Colon (tissue), 2 donors: Measurements from ENCODE around the gene IGLL1.
"Not testable (repeated sequence)": the region's sequence is repeated elsewhere in the genome, so short reads cannot be mapped to it uniquely, and the experiment has no call there.

Experiments used
- FAIRE-seq: peaks from 2 replicates; lab custom pipeline; 2012; peaks lifted over from hg19 to GRCh38; lab: Jason Lieb, UNC
- donor health status: control.
- donor health status: control.

The IGLL1 gene

DNA sequence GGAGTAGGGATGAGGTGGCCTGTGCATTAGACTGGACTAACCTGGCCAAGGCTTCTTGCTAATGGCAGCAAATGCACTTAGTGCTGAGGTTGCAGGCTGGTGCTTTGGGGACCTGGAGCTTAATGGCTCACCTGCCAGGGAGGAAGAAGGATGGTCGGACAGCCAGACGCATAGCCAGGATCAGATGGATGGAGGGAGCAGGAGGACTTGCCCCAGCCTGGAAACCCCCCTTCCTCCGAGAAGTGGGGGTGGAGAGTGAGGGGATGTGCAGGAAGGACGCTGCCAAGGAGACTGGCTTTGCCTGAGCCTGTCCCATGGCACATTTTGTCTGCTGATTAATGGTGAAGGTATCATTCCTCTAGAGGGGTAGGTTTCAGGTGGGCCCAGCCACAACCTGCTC lies 17.9 kb downstream of the IGLL1 start:
- no peak for FAIRE-seq

DNA sequence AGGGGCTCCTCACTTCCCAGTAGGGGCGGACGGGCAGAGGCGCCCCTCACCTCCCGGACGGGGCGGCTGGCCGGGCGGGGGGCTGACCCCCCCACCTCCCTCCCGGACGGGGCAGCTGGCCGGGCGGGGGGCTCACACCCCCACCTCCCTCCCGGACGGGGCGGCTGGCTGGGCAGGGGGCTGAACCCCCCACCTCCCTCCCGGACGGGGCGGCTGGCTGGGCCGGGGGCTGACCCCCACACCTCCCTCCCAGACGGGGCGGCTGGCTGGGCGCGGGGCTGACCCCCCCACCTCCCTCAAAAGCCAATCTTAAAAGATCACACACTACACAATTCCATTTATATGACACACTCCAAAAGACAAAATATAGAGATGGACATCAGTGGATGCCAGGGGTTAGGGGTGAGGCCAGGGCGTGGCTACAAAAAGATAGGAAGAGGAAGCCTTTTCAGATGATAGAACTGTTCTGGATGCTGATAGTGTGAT lies 19.0 kb downstream of the IGLL1 start:
- not testable (repeated sequence) for FAIRE-seq

DNA sequence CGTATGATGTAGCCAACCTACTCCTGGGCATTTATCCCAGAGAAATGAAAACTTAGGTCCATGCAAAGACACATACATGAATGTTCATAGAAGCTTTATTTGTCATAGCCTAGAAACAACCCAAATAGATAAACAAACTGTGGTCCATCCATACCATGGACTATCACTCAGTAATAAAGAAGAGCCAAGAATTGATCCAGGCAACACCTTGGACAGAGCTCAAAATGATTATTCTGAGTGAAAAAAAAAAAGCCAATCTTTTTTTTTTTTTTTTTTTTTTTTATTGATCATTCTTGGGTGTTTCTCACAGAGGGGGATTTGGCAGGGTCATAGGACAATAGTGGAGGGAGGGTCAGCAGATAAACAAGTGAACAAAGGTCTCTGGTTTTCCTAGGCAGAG lies 19.9 kb downstream of the IGLL1 start:
- not testable (repeated sequence) for FAIRE-seq

DNA sequence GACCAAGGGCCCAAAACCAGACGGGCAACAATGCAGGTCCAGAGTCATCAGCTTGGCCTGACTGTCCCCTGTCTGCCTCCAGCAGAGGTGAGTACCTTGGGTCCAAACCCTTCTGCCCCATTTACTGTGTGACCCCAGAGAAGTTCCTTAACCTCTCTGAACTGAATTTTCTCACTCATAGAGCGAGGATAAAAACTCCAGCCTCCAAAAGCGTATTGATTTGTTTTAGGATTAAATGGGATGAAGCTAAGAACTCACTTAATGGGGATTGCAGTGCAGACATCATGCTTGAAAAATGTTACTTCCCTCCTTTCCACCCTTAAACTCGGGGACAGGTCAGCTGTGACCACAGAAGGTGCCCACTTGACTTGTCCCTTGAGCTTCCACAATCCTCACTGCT lies 22.6 kb downstream of the IGLL1 start:
- FAIRE-seq = no peak

DNA sequence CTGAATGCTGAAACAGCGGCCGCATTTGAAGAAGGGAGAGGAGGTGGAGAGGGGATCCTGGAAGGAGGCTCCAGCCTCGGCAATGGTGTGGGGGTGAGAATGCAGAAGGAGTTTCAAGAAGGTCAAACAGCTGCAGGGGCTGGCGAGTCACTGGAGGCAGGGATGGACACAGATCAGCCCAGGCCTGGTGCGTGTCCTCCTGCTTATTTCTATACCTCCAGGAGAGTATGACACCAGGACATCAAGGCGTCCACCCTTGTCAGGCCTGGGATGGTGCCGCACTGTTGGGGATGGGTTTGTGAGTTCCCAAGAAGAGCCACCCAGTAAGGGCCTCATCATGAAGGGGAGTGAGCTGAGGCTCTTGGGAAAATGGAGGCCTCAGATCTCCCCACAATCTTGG lies 23.1 kb downstream of the IGLL1 start:
- no peak for FAIRE-seq

DNA sequence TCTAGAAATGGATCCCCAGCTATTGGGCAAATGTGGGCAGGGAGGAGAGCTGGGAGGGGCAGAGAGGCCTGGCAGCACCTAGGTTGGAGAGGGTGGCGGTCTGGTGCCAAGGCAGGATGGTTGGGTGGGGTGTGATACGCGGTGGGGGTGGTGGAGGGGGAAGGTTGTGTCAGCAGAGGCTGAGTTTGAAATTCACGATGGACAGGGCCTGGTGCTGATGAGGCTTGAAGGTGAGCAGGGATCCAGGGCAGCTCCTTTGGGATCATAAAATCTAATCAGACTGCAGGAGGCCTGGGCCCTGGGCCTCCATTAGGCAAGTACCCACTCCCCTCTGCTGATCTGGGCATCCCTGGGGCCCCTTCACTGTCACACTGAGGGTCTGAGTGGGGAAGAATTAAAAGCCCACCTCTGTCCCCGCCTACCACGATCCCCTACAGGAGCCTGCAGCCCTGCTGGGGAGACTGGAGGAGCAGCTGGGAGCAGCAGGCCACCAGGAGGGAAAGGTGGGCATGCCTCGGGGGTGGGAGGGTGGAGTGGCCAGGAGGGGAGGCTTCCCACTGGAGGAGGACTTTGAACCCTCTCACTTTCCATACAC lies 24.0 kb downstream of the IGLL1 start:
- FAIRE-seq = no peak

DNA sequence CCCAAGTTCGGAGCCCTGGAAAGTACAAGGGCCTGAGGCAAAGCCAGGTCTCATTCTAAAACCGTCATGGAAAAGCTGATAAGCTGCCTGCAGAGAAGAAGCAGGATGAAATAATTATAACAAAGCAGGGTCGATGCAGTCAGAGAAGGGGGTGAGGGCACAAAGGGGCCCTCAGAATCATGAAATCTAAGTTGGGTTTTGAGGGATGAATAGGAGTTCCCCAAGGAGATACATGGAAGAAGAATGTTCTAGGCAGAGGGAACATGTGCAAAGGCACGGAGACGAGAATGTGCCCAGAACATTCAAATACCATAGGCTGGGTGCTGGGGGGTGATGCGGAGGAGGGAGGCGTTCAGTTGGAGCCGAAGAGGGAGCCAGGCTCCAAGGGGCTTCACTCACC lies 25.0 kb downstream of the IGLL1 start:
- no peak for FAIRE-seq

DNA sequence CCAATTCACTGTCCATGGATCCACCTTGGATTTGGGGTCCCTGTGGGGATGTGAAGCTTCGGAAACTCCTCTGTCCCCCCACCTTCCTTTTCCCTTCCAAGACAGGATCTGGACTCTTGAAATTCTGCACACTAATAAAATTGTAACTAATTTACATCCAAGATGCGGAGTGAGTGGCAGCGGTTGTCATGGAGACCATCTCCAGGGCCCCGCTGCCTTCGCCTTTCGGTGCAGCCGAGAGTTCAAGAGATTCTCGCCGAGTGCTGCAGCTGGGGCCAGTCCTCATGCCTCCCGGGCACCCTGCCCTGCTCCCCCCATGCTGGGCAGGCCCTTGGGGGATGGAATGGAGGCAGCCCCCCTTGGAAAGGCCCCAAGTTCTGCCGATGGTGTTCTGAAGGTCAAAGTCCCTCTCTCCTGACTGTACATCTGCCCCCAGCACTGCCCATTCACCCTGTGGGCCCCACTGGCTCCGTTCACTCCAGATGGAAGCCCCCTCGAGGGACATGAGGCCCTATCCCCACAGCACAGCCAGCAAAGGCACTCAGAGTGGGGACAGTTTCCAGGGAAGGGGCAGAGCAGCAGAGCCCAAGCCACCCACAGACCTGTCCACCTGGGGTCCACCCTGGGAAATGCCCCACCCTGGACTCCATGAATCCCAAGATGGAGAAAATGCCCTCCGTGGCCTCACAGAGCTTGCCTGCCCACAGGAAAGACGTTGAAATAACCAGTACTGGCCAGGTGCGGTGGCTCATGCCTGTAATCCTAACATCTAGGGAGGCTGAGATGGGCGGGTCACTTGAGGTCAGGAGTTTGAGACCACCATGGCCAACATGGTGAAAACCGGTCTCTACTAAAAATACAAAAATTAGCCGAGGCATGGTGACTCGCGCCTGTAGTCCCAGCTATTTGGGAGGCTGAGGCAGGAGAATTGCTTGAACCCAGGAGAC lies 25.9 kb downstream of the IGLL1 start:
- FAIRE-seq = no peak

DNA sequence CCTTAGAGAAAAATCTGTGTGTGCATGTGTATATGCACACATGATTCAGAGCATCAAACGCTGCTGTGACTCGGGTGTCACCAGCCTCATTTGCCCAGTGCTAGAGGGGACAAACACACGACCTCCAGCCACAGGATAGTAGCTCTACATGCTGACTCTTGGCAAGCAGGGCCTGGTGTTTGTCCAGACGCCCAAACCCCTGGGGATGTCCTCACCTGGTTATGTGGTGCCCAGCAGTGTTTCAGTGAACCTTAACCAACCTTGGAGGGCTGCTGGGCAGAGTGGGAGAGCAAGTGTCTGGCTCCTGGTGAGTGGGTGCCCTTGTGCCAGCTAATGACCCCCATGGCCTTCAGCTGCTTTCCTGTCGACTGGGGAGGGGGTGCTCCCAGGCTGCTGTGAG lies 26.7 kb downstream of the IGLL1 start:
- no peak for FAIRE-seq

DNA sequence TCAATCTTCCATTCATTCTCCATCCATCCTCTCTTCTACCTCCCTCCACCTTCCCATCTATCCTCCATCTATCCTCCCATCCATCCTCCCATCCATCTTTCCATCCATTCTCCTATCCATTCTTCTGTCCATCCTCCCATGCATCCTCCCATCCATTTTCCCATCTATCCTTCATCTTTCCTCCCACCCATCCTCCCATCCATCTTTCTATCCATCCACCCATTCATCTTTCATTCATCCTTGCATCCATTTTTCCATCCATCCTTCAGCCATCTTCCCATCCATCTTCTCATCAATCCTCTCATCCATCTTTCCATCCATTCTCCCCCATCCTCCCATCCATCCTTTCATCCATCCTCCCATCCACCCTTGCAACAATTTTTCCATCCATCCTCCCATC lies 27.5 kb downstream of the IGLL1 start:
- FAIRE-seq = no peak

DNA sequence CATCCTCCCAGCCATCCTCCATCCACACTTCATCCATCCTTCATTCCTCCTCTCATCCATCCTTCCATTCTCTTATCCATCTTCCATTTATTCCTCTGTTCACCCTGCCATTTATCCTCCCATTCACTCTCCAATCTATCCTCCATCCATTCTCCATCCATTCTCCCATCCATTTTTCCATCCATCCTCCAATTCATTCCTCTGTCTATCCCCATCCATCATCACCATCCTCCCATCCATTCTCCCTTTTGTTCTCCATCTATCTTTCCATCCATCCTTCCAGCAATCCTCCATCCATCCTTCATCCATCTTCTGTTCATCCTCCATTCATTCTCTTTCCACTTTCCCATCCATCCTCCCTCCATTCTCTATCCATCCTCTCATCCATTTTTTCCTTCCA lies 28.7 kb downstream of the IGLL1 start:
- no peak for FAIRE-seq

DNA sequence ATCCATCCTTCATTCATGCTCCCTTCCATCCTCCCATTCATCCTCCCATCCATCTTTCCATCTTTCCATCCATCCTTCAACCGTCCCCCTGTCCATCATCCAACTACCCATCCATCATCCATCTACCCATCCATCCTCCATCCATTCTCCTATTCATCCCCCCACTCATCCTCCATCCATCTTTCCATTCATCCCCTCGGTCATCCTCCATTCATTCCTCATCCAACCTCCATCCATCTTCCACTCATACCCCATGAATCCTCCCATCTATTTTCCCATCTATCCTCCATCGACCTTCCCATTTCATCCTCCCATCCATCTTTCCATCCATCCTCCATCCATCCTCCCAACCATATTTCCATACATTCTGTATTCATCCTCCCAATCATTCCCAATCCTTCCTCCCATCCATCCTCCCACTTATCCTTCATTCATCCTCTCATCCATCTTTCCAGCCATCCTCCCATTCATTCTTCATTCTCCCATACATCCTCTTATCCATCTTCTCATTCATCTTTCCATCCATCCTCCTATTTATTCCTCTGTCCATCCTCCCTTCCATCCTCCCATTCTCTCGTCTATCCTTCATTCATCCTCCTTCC lies 29.9 kb downstream of the IGLL1 start:
- no peak for FAIRE-seq

DNA sequence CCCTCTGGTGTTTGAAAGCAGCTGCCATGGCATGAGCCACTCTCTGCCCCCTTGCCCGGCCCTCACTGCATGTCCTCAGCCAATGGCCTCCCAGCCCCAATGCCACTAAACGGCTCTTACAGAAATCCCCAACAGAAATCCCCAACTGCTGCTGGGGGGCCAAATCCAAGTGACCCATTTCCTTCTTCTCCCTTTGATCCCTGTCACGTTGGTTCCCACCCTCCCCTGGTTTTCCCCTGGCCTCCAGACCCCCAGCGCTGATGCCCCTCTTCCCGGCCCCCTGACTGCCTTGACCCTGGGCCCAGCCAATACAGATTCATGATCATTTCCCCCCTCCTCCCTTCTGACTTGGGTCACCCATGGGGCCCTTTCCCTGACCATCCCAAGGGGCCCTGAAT lies 30.9 kb downstream of the IGLL1 start:
- no peak for FAIRE-seq

DNA sequence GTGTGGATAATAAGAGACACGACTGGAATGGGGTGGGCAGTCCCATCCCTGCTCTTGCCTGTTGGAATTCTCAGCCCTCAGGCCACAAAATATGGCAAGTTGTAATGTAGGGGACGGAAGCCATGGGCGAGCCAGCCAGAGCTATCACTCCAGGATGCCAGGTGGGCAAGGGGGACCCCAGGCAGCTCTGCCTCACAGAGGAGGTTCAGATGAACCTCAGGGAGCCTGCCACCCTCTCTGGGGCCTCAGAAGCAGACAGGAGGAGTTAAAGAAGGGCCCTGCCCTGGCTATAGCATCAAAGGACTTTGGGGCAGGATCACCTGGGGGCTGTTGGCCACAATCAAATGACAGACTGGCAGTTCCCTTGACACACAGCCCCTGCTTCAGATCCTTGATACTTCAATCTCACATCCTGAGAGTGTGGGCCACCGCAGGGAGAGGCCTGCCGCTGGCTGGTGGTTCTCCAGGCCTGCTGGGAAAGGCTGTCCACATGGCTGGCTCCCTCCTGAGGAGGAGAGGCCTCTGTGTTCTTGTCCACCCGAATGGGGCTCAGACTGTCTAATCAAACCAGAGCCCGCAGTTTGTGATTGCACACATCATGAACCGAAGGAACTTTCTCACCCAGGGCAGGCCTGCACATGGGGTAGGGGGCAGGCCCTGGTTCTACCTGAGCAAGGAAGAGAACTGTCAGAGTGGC lies 31.4 kb downstream of the IGLL1 start:
- FAIRE-seq = no peak

DNA sequence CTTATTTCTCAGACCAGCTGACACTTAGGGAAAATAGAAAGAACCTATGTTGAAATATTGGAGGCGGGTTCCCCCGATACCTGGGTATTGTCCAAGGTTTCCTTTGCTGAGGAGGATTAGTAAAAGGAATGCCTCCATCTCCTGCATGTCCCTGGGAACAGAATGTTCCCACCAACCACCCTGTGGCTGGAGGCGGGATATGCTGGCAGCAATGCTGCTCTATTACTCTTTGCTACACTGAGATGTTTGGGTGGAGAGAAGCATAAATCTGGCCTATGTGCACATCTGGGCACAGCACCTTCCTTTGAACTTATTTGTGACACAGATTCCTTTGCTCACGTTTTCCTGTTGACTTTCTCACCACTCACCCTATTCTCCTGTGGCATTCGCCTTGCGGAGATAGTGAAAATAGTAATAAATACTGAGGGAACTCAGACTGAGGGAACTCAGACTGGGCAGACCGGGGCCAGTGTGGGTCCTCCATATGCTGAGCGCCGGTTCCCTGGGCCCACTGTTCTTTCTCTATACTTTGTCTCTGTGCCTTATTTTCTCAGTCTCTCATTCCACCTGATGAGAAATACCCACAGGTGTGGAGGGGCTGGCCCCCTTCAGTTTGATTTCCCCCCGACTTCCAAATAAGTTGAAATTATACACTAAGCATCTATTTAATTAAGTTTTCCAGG lies 32.1 kb downstream of the IGLL1 start:
- no peak for FAIRE-seq

DNA sequence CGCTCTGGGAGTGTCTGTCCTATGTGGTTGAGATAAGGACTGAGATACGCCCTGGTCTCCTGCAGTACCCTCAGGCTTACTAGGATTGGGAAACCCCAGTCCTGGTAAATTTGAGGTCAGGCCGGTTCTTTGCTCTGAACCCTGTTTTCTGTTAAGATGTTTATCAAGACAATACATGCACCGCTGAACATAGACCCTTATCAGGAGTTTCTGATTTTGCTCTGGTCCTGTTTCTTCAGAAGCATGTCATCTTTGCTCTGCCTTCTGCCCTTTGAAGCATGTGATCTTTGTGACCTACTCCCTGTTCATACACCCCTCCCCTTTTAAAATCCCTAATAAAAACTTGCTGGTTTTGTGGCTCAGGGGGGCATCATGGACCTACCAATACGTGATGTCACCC lies 32.7 kb downstream of the IGLL1 start:
- not testable (repeated sequence) for FAIRE-seq

DNA sequence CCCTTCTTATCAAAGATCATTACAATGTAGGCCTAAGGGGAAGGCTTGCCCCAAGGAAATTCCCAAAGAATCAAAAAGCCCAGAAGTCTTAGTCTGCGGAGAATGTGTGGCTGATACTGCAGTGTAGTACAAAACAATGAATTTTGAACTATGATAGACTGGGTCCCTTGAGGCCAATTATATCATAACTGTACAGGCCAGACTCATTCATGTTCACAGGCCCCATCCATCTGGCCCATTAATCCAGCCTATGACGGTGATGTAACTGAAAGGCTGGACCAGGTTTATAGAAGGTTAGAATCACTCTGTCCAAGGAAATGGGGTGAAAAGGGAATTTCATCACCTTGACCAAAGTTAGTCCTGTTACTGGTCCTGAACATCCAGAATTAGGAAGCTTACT lies 35.2 kb downstream of the IGLL1 start:
- no peak for FAIRE-seq

DNA sequence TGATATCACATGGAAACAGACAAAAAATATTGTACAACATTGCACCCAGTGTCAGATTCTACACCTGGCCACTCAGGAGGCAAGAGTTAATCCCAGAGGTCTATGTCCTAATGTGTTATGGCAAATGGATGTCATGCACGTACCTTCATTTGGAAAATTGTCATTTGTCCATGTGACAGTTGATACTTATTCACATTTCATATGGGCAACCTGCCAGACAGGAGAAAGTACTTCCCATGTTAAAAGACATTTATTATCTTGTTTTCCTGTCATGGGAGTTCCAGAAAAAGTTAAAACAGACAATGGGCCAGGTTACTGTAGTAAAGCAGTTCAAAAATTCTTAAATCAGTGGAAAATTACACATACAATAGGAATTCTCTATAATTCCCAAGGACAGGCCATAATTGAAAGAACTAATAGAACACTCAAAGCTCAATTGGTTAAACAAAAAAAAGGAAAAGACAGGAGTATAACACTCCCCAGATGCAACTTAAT lies 36.5 kb downstream of the IGLL1 start:
- FAIRE-seq = not testable (repeated sequence)

DNA sequence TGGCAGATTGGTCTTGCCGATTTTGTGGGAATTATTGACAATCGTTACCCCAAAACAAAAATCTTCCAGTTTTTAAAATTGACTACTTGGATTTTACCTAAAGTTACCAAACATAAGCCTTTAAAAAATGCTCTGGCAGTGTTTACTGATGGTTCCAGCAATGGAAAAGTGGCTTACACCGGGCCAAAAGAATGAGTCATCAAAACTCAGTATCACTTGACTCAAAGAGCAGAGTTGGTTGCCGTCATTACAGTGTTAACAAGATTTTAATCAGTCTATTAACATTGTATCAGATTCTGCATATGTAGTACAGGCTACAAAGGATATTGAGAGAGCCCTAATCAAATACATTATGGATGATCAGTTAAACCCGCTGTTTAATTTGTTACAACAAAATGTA lies 37.2 kb downstream of the IGLL1 start:
- FAIRE-seq = no peak

DNA sequence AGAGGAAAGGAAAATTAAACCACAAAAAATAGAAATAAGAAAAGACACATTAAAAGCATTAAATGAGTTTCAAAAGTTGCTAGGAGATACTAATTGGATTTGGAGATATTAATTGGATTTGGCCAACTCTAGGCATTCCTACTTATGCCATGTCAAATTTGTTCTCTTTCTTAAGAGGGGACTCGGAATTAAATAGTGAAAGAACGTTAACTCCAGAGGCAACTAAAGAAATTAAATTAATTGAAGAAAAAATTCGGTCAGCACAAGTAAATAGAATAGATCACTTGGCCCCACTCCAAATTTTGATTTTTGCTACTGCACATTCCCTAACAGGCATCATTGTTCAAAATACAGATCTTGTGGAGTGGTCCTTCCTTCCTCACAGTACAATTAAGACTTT lies 37.7 kb downstream of the IGLL1 start:
- not testable (repeated sequence) for FAIRE-seq

DNA sequence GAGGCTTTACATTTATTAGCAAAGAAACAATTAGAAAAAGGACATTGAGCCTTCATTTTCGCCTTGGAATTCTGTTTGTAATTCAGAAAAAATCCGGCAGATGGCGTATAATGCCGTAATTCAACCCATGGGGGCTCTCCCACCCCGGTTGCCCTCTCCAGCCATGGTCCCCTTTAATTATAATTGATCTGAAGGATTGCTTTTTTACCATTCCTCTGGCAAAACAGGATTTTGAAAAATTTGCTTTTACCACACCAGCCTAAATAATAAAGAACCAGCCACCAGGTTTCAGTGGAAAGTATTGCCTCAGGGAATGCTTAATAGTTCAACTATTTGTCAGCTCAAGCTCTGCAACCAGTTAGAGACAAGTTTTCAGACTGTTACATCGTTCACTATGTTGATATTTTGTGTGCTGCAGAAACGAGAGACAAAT lies 38.2 kb downstream of the IGLL1 start:
- FAIRE-seq = not testable (repeated sequence)

DNA sequence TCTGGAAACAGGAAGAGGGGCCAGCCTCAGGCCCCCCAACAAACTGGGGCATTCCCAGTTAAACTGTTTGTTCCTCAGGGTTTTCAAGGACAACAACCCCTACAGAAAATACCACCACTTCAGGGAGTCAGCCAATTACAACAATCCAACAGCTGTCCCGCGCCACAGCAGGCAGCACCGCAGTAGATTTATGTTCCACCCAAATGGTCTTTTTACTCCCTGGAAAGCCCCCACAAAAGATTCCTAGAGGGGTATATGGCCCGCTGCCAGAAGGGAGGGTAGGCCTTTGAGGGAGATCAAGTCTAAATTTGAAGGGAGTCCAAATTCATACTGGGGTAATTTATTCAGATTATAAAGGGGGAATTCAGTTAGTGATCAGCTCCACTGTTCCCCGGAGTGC lies 39.3 kb downstream of the IGLL1 start:
- not testable (repeated sequence) for FAIRE-seq
